Stimulated activated CD8-positive, alpha-beta memory T cell treated with anti-CD3 and anti-CD28 coated beads, Interleukin-15, amount 100 ng/mL, for 4 hours (primary cell): ENCODE measurements around the gene OSBPL8.

ENCODE experiments used
- DNase-seq, 2 donors: peaks; one replicate each; pipeline ENCODE4 v3.0.0-alpha.2; 2020; ENCODE audit warnings: low read depth in 2 of 2

The OSBPL8 gene

DNA sequence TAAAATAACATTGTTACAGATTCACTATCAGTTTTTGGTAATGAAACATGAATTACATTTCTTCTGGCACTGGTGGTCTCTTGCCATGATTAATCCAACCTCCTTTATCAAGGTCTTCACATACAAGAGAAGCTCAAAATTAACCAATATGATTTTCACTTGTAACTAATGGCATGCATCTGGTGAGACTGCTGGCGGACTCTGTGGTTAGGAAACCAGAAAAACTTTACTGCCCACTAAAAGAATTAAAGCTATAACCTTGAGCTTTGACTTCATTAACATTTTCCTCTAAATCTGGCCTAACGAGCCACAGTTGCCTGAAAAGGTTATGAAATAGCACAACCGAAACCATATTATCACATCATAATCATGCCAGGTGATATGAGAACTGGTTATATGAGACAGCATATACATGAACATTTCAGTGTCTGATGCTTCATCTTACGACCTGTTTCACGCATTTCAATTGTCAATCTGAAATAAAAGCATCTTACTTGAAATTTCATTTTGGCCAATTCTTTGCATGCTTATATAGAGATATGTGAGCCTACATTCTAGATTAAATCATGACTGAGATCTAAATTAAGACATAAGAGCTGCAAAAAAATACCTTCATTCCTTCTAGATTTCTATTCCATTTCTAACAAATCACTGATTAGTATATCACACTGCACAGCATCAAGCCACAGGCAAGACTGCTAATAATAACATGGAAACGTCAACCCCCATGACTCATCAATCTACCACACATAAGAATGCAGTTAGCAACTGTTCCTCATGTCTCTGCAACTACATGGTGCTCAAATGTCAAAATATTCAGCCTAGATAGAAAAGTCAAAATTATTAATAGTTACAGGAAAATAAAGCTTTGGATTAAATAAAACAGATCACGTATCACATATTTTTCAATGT, 89.3 kb downstream of the OSBPL8 start:
- DNase-seq: no peak

- DNase-seq: no peak
Observed at GRCh38 chr12:76464631-76465166, 94.9 kb downstream of the OSBPL8 start.

DNA sequence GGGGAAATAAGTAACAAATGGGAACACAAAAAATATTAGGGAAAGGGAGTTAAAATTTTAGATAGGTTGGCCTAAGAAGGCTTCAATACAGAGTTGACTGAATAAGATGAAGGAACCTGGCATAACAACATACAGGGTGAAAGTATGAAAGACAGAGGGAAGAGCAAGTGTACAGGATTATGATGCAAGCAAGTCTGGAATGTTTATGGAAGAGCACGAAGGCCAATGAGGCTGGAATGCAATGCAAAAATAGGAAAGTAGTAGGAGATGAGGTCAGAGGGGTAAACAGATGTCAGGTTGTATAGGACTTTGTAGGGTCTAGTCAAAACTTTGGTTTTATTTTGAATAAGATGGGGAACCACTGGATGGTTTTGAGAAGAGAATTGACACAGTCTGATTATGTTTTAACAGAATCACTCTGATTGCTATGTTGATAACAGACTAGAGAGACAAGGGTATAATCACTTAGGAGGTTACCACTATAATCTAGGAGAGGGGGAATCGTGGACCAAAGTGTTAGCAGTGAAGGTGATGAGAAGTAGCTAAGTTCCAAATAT, 96.8 kb downstream of the OSBPL8 start:
- no peak for DNase-seq

DNA sequence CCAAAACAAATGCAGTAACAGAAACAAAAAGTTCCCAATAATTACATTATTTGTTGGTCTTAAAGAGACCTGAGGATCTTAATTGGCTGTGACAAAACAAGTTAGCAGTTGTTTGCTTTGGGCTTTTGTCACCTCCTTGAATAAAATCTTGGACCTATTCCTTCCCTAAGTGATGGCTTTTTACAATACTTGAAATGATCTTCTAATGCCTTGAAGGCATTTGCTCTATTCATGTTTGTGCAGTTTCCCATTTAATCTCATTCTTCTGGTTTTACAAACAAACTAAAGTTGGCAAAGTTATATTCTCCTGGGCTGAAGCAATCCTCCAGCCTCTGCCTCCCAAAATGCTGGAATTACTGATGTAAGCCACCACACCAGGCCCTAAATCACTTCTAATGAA, 98.8 kb downstream of the OSBPL8 start:
- no peak for DNase-seq

GRCh38 chr12:76457818-76458217, 101.8 kb downstream of the OSBPL8 start:
- DNase-seq: no peak

DNA sequence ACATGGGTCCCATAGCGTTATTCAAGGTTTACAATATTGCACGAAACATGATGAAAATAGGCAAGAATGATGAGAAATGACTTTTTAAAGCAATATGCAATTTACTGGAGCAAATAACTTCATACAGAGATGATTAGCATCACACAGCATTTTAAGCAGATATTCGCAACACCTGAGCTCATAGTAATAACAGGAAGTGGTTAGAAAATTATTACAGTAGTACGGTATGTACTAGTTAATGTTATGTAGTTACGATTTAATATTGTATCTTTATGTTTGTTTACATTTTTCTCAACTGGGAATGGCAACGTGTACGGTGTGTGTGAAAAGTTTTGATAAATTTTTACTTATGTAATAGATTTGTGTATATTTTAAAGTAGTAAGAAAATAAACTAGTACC, 102.6 kb downstream of the OSBPL8 start:
- no peak for DNase-seq

- DNase-seq: peak in 1 of 2 donors; percentile 6
Observed at GRCh38 chr12:76455582-76456345, 103.8 kb downstream of the OSBPL8 start.

DNA sequence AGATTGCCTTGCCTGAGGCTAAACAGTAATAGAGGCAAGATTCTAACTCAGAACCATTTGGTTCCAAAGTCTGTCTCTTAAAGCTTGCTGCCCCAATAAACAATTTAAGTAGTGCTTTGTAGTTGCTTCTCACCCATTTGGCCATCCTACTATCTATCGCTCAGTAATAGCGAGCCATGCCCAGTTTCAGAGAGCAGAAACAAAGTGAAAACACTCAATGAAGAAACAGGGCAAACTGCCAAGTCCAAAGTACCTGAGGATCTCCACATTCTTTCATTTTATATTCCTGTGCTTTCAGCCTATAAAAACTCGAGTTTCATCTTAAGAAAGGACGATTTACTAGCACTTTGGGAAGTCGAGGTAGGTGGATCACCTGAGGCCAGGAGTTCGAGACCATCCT, 108.0 kb downstream of the OSBPL8 start:
- no peak for DNase-seq

GRCh38 chr12:76450690-76451089, 108.9 kb downstream of the OSBPL8 start:
- no peak for DNase-seq

- DNase-seq: no peak
Observed at GRCh38 chr12:76449993-76450392, 109.6 kb downstream of the OSBPL8 start.

DNA sequence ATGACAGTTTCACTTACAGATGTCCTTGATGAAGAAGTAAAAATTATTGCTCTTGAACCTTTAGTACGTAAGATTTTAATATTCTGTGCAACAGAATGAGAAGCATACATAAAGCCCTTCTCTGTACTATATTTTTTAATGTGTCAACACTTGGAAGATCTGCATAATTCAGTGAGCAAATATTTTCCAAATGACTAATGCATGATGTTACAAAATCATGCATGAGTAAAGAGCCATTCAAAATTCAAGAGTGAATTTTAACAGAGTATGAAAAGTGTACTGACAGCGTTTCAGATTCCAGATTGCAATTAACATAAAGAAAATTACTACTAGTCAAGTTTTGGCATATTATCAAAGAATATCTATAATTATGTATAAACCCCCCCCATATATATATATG, 110.0 kb downstream of the OSBPL8 start:
- DNase-seq: no peak

DNA sequence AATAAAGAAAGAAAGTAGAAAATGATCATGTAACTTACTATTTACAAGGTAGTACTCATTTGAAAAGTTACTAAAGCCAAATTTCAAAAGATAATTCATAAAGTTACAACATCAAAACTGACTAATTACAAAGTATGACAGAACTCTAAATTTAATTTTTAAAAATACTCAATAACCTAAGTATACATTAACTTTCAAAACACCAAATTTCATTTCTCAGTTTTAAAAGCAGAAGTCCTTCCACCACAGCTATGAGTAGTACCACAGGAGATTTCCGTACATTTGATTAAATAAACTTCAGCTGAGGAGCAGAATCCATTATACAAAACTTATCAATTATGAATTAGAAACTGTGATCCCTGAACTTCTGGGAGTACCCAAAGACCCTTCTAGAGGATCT, 110.6 kb downstream of the OSBPL8 start:
- no peak for DNase-seq

- no peak for DNase-seq
Observed at GRCh38 chr12:76446090-76446489, 113.5 kb downstream of the OSBPL8 start.

- no peak for DNase-seq
Observed at GRCh38 chr12:76445462-76445861, 114.1 kb downstream of the OSBPL8 start.

DNA sequence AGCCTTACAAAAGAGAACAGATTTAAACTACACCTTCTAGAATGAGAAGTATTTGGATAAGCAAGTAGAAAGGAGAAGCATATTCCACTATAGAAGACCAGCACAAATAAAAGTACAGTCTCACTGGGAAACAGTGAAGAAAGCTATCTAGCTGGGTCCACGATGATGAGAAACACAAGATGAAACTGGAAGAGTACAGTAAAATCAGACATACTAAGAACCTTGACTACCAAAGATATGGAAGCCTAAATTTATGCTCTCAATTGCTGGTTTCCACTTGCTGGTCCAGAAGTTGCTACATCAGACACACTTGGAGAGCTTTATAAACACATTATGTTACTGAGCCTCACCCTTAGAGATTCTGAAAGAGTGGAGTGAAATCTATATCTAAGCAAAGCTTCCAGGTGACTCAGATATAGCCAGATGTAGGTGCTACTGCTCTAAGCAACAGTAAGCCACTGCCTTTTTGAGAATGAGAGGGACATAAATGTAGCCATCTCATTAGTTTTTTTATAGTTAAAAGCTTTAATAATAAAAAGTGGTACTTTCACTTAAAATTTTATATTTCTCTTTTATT, 115.1 kb downstream of the OSBPL8 start:
- no peak for DNase-seq

GRCh38 chr12:76441016-76441415, 118.6 kb downstream of the OSBPL8 start:
- no peak for DNase-seq

GRCh38 chr12:76432733-76433132, 126.8 kb downstream of the OSBPL8 start:
- DNase-seq: no peak

DNA sequence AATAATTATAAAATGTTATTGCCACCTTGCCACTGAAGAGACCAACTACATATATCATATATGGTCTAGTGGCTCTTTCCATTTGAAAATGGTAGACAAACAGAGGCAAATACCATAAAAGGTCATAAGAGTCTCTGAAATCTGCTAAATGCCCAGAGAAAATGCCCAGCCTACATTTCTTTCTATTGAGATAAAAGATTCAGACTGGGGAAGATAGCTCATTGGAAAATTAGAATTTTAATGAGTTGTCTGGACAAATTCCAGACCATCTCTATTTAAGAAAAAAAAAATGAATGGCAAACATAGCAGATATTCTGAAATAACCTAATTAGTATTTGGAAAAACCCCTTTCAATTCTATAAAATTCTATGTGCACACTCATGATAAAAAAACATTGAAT, 131.5 kb downstream of the OSBPL8 start:
- no peak for DNase-seq

- DNase-seq: no peak
Observed at GRCh38 chr12:76426160-76426559, 133.4 kb downstream of the OSBPL8 start.

GRCh38 chr12:76424941-76425340, 134.6 kb downstream of the OSBPL8 start:
- no peak for DNase-seq

- DNase-seq: no peak
Observed at GRCh38 chr12:76422543-76423438, 136.8 kb downstream of the OSBPL8 start.
